ENCODE measurements around the gene ACY1.

Gene ACY1

DNA sequence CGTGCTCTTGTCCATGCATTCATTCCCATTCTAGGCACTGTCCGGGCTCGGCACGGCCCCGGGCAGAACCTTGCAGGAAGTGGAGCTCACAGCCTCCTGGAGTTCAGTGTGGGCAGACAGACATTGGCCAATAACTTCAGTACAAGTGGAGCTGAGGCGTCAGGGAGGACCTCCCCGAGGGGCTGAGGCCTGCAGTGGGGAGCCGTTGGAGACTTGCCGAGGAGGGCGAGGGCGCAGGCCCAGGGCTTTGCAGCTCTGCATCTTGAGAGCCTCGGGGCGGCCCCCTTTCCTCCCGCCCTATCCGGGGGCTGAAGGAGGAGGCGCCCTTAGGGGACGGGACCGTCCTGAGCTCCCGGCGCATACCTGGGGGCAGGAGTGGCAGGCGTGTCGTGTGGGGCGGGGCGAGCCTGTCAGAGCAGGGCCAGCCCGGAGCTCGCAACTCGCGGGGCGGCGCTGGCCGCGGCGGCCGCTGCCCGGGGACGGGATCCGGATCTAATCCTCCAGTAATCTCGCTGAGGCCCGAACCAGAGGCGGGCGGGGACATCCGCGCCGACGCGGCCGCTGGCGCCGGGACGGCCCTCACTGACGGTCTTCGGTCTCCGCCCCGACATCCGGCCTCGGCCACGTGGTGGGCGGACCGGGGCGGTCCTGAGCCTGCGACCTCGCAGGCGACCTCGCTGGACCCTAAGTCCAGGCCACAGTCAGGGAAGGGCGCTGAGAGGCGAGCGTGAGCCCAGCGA is at the start of gene ACY1:
Gene ACY1 (plus strand): TSS at position 698 of the 740 bp plus-strand sequence. CDS start 530 bp downstream, outside the sequence.
- peak within 1 kb of the TSS; percentile 47 to 92 for H3K4me3 ChIP-seq (ENCODE audit: low read depth in 1 of 2, low read length in 2 of 2)
- no peaks in the 10 kb centered on the region for H3K9me3 ChIP-seq (ENCODE audit: low read length)
- no peaks in the 10 kb centered on the region for H3K27me3 ChIP-seq (ENCODE audit: control insufficient read depth in 1 of 2, insufficient read depth in 2 of 2, low read length in 2 of 2)
- H3K36me3 ChIP-seq (ENCODE audit: insufficient read depth, low read length): peaks cover 5% of the 10 kb centered on the region
- H3K4me1 ChIP-seq (ENCODE audit: insufficient read depth, low read length): peaks cover 20% of the 10 kb centered on the region
- H3K9ac ChIP-seq (ENCODE audit: low read length): peak within 1 kb of the TSS; percentile 70
- H3K27ac ChIP-seq (ENCODE audit: low read depth, low read length): peak within 1 kb of the TSS; percentile 89

DNA sequence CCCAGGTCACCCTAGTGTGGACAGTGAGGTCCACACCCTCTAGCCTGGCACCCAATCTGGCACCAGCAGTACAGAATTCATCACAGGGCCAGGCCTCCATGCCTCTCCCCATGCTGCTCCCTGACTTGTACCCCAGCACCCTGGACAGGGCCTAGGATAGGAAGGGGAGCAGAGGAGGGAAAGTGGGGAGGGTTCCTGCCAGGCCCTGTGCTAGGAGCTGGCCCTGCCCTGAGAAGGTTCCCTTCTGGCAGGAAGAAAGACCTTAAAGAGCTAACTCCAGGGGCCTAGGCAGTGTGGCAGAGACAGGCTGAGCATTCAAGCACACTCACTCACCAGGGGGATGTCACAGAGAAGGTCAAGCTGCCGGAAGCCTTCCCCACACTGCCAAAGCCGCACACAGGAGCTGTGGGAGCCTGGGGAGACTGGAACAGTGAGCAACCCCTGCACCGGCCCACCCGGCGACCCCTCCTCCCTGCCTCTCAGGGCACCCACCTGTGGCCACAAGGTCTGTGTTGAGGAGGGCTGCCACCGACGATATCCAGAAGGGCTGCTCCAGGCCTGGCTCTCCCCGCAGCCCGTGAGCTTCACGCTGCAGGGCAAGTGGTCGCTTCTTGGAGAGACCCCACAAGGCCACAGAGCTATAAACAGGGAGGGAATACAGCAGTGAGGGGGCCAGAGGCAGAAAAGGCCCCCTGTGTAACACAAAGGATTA is 49.0 kb upstream of the ACY1 start:
- Histone ChIP-seq H3K27me3 (ENCODE audit: control insufficient read depth in 1 of 2, insufficient read depth in 2 of 2, low read length in 2 of 2) (no peaks in the 10 kb centered on the region), H3K27ac (ENCODE audit: low read depth, low read length) (no peak overlapping the region), H3K9ac (ENCODE audit: low read length) (no peak overlapping the region), H3K9me3 (ENCODE audit: low read length) (no peaks in the 10 kb centered on the region), H3K4me1 (ENCODE audit: insufficient read depth, low read length) (no peaks in the 10 kb centered on the region), H3K36me3 (ENCODE audit: insufficient read depth, low read length) (peaks cover 45% of the 10 kb centered on the region), H3K4me3 (ENCODE audit: low read depth in 1 of 2, low read length in 2 of 2) (no peak overlapping the region)

DNA sequence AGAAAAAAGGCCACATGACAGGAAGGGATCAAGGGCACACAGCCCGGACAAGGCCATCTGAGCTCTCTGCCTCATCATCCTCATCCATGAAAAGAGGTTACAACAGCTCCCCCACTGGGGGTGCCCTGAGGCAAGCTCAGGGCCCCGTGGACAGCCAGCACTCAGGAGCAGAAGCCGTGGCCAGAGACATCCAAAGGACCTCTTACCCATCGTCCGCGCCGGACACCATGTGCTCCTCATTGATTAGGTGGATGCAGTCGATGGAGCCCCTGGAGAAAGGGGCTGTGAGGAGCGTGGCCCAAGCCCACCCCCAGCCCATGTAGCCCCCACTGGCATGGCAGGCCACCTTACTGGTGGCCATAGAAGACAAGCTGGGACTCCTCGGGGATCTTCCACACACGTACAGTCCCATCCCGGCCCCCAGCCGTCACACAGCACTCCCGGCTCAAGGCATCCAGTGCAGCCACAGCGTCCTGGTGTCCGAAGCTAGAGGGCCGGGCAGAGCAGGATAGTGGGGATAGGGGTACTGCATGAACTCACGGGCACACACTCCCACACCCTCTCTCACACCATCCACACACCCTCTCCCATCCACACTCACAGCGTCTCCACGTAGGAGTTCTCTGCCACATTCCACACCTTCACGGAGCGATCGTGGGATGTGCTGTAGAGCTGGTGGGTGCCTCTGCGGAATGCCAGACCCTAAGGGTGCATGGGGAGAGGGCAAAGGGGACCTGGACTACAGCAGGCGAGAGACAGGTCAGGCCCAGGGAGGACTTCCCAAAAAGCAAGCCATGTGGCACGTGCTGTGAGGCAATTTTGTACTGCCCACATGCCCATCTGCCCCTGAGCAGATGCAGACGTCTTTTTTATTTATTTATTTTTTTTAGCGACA is 48.1 kb upstream of the ACY1 start:
- H3K27ac ChIP-seq (ENCODE audit: low read depth, low read length): no peak overlapping the region
- peaks cover 45% of the 10 kb centered on the region for H3K36me3 ChIP-seq (ENCODE audit: insufficient read depth, low read length)
- no peak overlapping the region for H3K4me3 ChIP-seq (ENCODE audit: low read depth in 1 of 2, low read length in 2 of 2)
- H3K9ac ChIP-seq (ENCODE audit: low read length): no peak overlapping the region
- H3K9me3 ChIP-seq (ENCODE audit: low read length): no peaks in the 10 kb centered on the region
- peaks cover 4% of the 10 kb centered on the region for H3K4me1 ChIP-seq (ENCODE audit: insufficient read depth, low read length)
- no peaks in the 10 kb centered on the region for H3K27me3 ChIP-seq (ENCODE audit: control insufficient read depth in 1 of 2, insufficient read depth in 2 of 2, low read length in 2 of 2)

DNA sequence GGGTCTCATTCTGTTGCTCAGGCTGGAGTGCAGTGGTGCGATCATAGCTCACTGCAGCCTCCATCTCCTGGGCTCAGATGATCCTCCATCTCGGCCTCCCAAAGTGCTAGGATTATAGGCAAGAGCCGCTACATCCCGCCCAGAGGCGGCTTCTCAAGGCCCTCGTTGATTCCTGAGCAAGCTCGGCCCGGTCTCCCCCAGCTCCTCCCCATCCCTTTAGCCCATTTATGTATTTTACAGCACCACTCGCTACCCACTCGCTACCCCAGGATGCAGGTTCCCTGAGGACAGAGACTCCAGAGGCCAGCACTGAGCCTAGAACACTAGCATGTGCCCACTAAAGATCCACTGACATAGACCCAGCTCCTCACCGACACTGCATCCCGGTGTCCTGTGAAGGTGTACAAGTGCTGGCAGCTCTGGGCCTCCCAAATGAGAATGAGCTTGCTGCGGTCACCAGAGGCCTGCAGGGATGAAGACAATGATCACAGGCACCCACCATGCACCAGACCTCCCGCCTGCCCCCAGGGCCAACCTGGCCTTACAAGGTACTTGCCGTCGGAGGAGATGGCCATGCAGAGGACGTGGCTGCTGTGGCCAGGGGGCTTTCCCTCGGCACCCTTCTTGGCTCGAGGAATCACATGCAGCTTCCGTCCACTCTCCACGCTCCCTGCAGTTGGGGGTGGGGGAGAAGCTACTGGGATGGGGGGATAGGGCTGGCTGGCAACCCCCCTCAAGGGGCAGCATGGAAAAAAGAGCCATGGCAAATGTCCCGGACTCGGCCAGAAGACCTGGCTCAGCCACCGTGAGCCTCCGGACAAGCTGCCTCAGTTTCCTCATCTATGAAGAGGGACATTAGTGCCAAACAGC is 47.2 kb upstream of the ACY1 start:
- Histone ChIP-seq H3K27ac (ENCODE audit: low read depth, low read length) (no peak overlapping the region), H3K4me3 (ENCODE audit: low read depth in 1 of 2, low read length in 2 of 2) (no peak overlapping the region)

DNA sequence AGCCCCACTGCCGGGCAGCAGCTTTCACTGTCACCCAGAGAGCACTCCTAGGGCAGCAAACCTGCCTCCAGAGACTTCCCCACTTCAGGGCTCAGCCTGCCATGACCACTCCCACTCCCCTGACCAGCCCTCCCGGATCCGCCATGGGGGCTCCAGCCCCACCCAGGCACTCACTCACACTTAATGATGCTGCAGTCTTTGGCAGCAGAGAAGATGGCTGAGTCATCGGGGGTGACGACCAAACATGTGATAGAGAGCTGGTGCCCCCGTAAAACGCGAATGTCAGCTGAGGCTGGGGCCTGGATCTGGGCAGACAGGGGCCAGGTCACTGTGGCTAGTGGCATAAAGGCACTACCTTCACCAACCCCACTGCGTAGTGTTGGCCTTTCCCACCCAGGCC is 46.3 kb upstream of the ACY1 start:
- Histone ChIP-seq H3K9me3 (ENCODE audit: low read length) (no peaks in the 10 kb centered on the region), H3K4me3 (ENCODE audit: low read depth in 1 of 2, low read length in 2 of 2) (no peak overlapping the region), H3K36me3 (ENCODE audit: insufficient read depth, low read length) (peaks cover 45% of the 10 kb centered on the region), H3K4me1 (ENCODE audit: insufficient read depth, low read length) (peaks cover 16% of the 10 kb centered on the region), H3K9ac (ENCODE audit: low read length) (no peak overlapping the region), H3K27me3 (ENCODE audit: control insufficient read depth in 1 of 2, insufficient read depth in 2 of 2, low read length in 2 of 2) (no peaks in the 10 kb centered on the region), H3K27ac (ENCODE audit: low read depth, low read length) (no peak overlapping the region)

More for the DNA sequence above, 47.2 kb upstream of the ACY1 start:
- Histone ChIP-seq H3K9me3 (ENCODE audit: low read length) (no peaks in the 10 kb centered on the region), H3K9ac (ENCODE audit: low read length) (no peak overlapping the region), H3K36me3 (ENCODE audit: insufficient read depth, low read length) (peaks cover 45% of the 10 kb centered on the region), H3K27me3 (ENCODE audit: control insufficient read depth in 1 of 2, insufficient read depth in 2 of 2, low read length in 2 of 2) (no peaks in the 10 kb centered on the region), H3K4me1 (ENCODE audit: insufficient read depth, low read length) (peaks cover 12% of the 10 kb centered on the region)

DNA sequence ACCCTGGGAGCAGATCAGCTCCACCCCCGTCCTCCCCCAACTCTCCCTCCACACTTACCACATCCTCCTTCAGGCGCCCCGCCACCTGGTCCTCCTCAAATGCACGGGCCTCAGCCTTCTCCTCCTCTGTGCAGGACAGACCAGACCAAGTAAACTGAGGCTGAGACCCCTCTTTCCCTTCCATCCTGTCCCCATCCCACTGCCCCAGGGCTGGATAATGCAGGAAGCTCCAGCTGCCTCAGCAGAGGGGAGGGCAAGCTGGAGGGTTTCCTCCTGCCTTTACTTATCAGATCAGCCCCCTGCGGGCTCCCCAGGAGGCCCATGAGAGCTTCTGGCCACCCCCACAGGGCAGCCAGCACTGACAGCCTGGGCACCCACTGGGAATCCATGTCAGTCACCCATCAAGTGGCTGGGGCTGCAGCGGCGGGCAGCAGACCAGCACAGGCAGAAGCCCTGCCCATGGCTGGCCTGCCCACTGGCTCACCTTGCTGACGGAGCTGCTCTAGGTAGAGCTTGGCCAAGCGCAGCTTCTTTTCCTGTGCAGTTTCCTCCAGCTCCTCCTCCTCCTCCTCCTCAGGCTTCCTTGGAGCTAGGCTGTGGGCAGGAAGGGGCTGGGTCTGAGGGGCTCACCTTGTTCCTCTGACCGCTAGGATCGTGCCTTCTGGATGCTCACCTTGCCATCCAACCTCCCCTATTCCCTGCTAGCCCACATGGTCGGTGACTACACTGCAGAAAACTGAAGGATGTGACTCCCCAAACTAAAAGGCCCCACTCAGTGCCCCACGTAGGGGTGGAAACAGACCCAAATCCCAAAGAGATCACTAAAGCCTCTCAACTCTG is 45.5 kb upstream of the ACY1 start:
- no peak overlapping the region for H3K27ac ChIP-seq (ENCODE audit: low read depth, low read length)
- H3K9ac ChIP-seq (ENCODE audit: low read length): no peak overlapping the region

DNA sequence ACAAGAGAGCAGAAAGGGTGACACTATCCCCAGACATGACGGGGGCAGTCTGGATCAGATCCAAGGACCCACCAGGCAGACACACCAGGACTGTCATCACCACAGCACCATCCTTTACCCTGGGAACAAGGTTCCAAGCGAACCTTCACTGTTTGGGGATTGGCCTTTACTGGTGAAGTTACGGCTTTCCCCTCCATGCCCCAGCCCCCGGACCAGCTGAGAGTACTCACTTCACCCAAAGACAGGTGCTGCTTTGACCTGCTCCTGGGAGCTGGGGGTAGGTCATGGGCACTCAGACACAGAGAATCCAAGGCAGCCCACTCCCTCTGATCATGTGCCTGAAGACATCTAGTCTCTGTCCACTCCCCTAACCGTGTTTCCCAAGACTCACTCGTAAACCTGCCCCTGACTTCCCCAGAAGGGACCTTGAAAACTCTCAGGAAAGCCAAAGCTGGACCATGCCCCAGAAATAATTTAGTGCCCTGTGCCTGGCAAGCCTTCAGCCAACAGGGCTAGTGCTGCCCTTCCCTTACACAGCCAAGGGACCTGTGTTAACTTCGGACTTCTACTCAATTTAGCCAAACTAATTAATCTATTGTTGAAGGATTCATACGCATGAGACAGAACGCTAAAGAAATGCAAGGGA is 44.4 kb upstream of the ACY1 start:
- Histone ChIP-seq H3K9me3 (ENCODE audit: low read length) (no peaks in the 10 kb centered on the region), H3K4me1 (ENCODE audit: insufficient read depth, low read length) (peaks cover 29% of the 10 kb centered on the region), H3K4me3 (ENCODE audit: low read depth in 1 of 2, low read length in 2 of 2) (no peak overlapping the region), H3K9ac (ENCODE audit: low read length) (no peak overlapping the region), H3K36me3 (ENCODE audit: insufficient read depth, low read length) (peaks cover 32% of the 10 kb centered on the region), H3K27me3 (ENCODE audit: control insufficient read depth in 1 of 2, insufficient read depth in 2 of 2, low read length in 2 of 2) (no peaks in the 10 kb centered on the region), H3K27ac (ENCODE audit: low read depth, low read length) (no peak overlapping the region)

More for the DNA sequence above, 45.5 kb upstream of the ACY1 start:
- peaks cover 42% of the 10 kb centered on the region for H3K36me3 ChIP-seq (ENCODE audit: insufficient read depth, low read length)
- no peaks in the 10 kb centered on the region for H3K27me3 ChIP-seq (ENCODE audit: control insufficient read depth in 1 of 2, insufficient read depth in 2 of 2, low read length in 2 of 2)
- H3K9me3 ChIP-seq (ENCODE audit: low read length): no peaks in the 10 kb centered on the region
- peaks cover 21% of the 10 kb centered on the region for H3K4me1 ChIP-seq (ENCODE audit: insufficient read depth, low read length)
- H3K4me3 ChIP-seq (ENCODE audit: low read depth in 1 of 2, low read length in 2 of 2): no peak overlapping the region

DNA sequence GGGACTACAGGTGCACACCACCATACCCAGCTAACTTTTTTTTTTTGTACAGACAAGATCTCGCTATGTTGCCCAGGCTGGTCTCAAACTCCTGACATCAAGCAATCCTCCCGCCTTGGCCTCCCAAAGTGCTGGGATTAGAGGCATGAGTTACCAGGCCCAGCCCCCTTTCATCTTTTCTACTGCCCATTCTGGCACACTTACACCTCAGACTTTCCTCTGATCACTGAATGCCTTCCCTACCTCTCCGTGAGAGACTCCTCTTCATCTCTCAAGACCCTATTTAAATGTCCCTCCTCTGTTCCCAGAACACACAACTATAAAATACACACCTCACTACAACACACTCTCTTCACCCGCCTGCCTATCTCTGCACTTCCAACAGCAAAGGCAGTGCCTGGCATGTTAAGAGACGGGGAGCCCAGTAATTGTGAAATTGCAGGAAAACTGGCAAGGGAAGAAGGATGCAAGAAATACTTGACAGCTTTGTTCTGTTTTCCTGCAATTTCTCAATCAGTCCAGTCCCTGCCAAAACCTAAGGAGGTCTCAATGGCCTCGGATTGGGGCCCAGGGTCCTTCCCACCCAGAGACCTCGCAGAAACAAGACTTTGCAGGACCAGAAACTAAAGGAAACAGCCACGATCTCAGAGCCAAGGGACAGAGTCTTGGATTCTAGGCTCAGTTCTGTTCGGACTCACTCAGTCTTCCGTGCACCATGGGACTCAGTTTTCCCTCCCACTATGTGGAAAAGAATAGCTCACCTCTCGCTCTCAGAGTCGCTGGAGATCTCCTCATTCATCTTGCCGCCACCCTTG is 42.5 kb upstream of the ACY1 start:
- Histone ChIP-seq H3K9ac (ENCODE audit: low read length) (peak overlapping the region; percentile 64), H3K9me3 (ENCODE audit: low read length) (no peaks in the 10 kb centered on the region), H3K36me3 (ENCODE audit: insufficient read depth, low read length) (peaks cover 26% of the 10 kb centered on the region), H3K4me1 (ENCODE audit: insufficient read depth, low read length) (peaks cover 29% of the 10 kb centered on the region), H3K4me3 (ENCODE audit: low read depth in 1 of 2, low read length in 2 of 2) (peak overlapping the region; percentile 74 to 75), H3K27ac (ENCODE audit: low read depth, low read length) (peak overlapping the region; percentile 70), H3K27me3 (ENCODE audit: control insufficient read depth in 1 of 2, insufficient read depth in 2 of 2, low read length in 2 of 2) (no peaks in the 10 kb centered on the region)

DNA sequence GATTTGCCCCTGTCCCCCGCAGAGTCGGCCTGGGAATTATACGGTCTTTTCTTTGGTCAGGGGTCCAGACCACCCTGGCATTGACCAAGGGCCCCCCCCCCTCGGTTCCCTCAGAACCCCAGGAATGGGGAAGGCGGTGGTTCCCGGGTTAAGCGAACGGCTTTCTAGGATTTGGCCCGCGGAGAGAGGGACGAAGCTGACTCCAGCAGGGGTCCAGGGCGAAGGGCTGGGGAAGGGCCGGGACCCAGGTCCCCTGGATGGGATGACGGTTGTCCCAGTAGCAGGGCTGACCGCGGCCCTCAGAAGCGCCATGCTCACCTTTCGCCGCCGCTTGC is 41.9 kb upstream of the ACY1 start:
- Histone ChIP-seq H3K4me3 (ENCODE audit: low read depth in 1 of 2, low read length in 2 of 2) (peak overlapping the region; percentile 74 to 75), H3K36me3 (ENCODE audit: insufficient read depth, low read length) (peaks cover 26% of the 10 kb centered on the region), H3K9ac (ENCODE audit: low read length) (peak overlapping the region; percentile 64), H3K4me1 (ENCODE audit: insufficient read depth, low read length) (peaks cover 29% of the 10 kb centered on the region), H3K9me3 (ENCODE audit: low read length) (no peaks in the 10 kb centered on the region), H3K27ac (ENCODE audit: low read depth, low read length) (peak overlapping the region; percentile 70), H3K27me3 (ENCODE audit: control insufficient read depth in 1 of 2, insufficient read depth in 2 of 2, low read length in 2 of 2) (no peaks in the 10 kb centered on the region)
